Natural killer cell (primary cell): ENCODE results near the gene UGDH. TPM values are rescaled to one million over a fixed set of nuclear protein-coding genes. Genes with fewer than 3 reads are reported as not detected.

ENCODE experiments used
- ATAC-seq, 3 donors: fragments of 150-1000 bp in 2 of 3; fragments of 200-7000 bp in 1 of 3; cut with Tn5 transposase; 1 replicate in 1 of 3; 2 replicates in 2 of 3; pipeline ENCODE4 v1.10.0; 2021; ENCODE audit warnings: mild to moderate bottlenecking in 2 of 3, moderate library complexity in 2 of 3
- DNase-seq, 2 donors: peaks; one replicate each; pipeline versions ENCODE4 v3.0.0 to v3.0.0-alpha.2; 2013 to 2021; ENCODE audit warnings: mixed read lengths in 1 of 2
- H3K27ac ChIP-seq: one replicate; pipeline ENCODE4 v1.5.1; 2013; ENCODE audit warnings: mild to moderate bottlenecking, low read length
- H3K27me3 ChIP-seq: one replicate; pipeline ENCODE4 v1.6.1; 2013; ENCODE audit warnings: low read length; ENCODE audit not compliant: control insufficient read depth, insufficient read depth
- H3K36me3 ChIP-seq: one replicate; pipeline ENCODE4 v1.6.1; 2013; ENCODE audit warnings: low read length; ENCODE audit not compliant: control insufficient read depth, insufficient read depth
- H3K4me1 ChIP-seq: one replicate; pipeline ENCODE4 v1.6.1; 2013; ENCODE audit warnings: low read length; ENCODE audit not compliant: control insufficient read depth, insufficient read depth
- H3K4me3 ChIP-seq: one replicate; pipeline ENCODE4 v1.5.1; 2013; ENCODE audit warnings: low read length
- H3K9me3 ChIP-seq: one replicate; pipeline ENCODE4 v1.6.1; 2013; ENCODE audit warnings: low read length; ENCODE audit not compliant: control insufficient read depth, insufficient read depth
- H3K27ac Mint-ChIP-seq, 2 donors: one replicate each; pipeline ENCODE4 v1.8.0; 2022; ENCODE audit warnings: mild to moderate bottlenecking in 2 of 2, mixed read lengths in 2 of 2, moderate library complexity in 1 of 2
- H3K27me3 Mint-ChIP-seq, 2 donors: one replicate each; pipeline ENCODE4 v1.8.0; 2022; ENCODE audit warnings: low read depth in 2 of 2, mixed read lengths in 2 of 2
- H3K36me3 Mint-ChIP-seq: one replicate; pipeline ENCODE4 v1.8.0; 2022; ENCODE audit warnings: mixed read lengths
- H3K4me1 Mint-ChIP-seq, 2 donors: one replicate each; pipeline ENCODE4 v1.8.0; 2022; ENCODE audit warnings: mixed read lengths in 2 of 2
- H3K4me3 Mint-ChIP-seq: one replicate; pipeline ENCODE4 v1.8.0; 2022; ENCODE audit warnings: mild to moderate bottlenecking, moderate library complexity, mixed read lengths
- H3K9me3 Mint-ChIP-seq, 2 donors: one replicate each; pipeline ENCODE4 v1.8.0; 2022; ENCODE audit warnings: mixed read lengths in 2 of 2
- WGBS: methylation state at CpG from one replicate; pipeline ENCODE4 v1.1.7; 2013; ENCODE audit warnings: missing lambda C conversion rate; ENCODE audit not compliant: insufficient coverage; 5-methylcytosine and 5-hydroxymethylcytosine counted together
- intact Hi-C: fragments of 100-400 bp; cut with micrococcal nuclease; formaldehyde crosslinking; loops from one replicate; pipeline ENCODE4 v1.14.2; 2022
- total RNA-seq, 4 donors: library from RNA; stranded (reverse); fragments of 120-200 nt in 1 of 4; gene quantifications; one replicate each; pipeline versions ENCODE4 v1.2.3 to v1.2.4, GENCODE V29; 2013 to 2022
- TF ChIP-seq, protein P1 (sequence below): fragments of 200-600 bp; IDR thresholded peaks from one replicate; pipeline ENCODE4 v1.8.0; 2022; ENCODE audit warnings: antibody characterized with exemption

The UGDH gene
- total RNA-seq, 3 donors from 2014 or later (not counting 1 experiment from before 2014, with no cell fraction given) = 12.2 to 14.8 (median 13.6) TPM

DNA sequence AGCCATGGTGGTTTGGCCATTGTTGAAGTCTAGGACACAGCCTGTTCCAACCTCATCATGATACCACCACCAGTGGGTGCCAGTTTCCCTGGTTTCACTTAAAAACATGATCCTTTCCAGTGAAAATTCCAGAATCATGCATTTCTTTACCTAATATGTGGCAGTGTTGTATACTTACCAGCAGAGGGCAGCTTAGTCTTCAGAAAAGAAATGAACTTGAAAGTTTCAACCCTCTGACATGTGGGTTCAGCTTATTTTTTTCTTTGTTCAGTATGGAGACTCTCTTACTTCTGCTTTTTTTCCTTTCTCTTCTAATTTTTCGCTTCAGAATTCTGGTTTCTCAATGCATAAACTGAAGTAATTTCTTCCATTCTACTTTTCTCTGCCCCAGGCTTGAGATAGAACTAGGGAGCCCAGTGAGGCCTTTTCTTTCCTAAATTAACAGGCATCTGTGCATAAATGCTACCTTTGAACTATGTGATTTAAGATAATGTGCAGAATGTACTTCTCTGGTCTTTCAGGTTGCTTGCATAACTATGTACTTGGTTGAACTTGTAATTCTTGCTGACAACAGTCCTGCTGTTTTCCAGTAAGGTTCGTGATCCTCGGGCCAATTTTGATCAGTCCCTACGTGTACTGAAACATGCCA lies 57.7 kb downstream of the UGDH start:
- DNase-seq = peak in 1 of 2 donors; percentile 68
- H3K27ac Mint-ChIP-seq = peak overlapping the region in 1 of 2 donors; percentile 36
- peak; percentile 83 to 96 (median 87) for ATAC-seq
- H3K27me3 ChIP-seq = no peaks in the 10 kb centered on the region
- H3K4me3 ChIP-seq = no peak overlapping the region
- H3K9me3 ChIP-seq = no peaks in the 10 kb centered on the region
- no peaks in the 10 kb centered on the region for H3K36me3 Mint-ChIP-seq
- H3K27ac ChIP-seq = no peak overlapping the region
- H3K9me3 Mint-ChIP-seq = no peaks in the 10 kb centered on the region
- H3K4me3 Mint-ChIP-seq = no peak overlapping the region
- H3K4me1 ChIP-seq = no peaks in the 10 kb centered on the region
- intact Hi-C loops = loop anchor here (1.0 kb wide), 1 partner anchor 507 kb away; no protein-coding TSS in a partner anchor
- peaks cover 26% of the 10 kb centered on the region for H3K36me3 ChIP-seq
- WGBS = 72% methylated on average over 4 of the region's 4 CpGs
- H3K27me3 Mint-ChIP-seq = no peaks in the 10 kb centered on the region
- TF ChIP-seq, protein P1, sequence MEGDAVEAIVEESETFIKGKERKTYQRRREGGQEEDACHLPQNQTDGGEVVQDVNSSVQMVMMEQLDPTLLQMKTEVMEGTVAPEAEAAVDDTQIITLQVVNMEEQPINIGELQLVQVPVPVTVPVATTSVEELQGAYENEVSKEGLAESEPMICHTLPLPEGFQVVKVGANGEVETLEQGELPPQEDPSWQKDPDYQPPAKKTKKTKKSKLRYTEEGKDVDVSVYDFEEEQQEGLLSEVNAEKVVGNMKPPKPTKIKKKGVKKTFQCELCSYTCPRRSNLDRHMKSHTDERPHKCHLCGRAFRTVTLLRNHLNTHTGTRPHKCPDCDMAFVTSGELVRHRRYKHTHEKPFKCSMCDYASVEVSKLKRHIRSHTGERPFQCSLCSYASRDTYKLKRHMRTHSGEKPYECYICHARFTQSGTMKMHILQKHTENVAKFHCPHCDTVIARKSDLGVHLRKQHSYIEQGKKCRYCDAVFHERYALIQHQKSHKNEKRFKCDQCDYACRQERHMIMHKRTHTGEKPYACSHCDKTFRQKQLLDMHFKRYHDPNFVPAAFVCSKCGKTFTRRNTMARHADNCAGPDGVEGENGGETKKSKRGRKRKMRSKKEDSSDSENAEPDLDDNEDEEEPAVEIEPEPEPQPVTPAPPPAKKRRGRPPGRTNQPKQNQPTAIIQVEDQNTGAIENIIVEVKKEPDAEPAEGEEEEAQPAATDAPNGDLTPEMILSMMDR = peak; percentile 91
- H3K4me1 Mint-ChIP-seq = no peaks in the 10 kb centered on the region

- H3K4me3 Mint-ChIP-seq = no peak overlapping the region
- Histone ChIP-seq H3K9me3 (no peaks in the 10 kb centered on the region), H3K27me3 (no peaks in the 10 kb centered on the region), H3K27ac (no peak overlapping the region), H3K36me3 (peaks cover 25% of the 10 kb centered on the region), H3K4me1 (no peaks in the 10 kb centered on the region), H3K4me3 (no peak overlapping the region)
- no peaks in the 10 kb centered on the region for H3K4me1 Mint-ChIP-seq
- intact Hi-C loops = no loop called here
- no peak overlapping the region for H3K27ac Mint-ChIP-seq
- ATAC-seq = no peak
- H3K27me3 Mint-ChIP-seq = no peaks in the 10 kb centered on the region
- DNase-seq = no peak
- no peaks in the 10 kb centered on the region for H3K9me3 Mint-ChIP-seq
- WGBS = 90% methylated on average over 4 of the region's 4 CpGs
- TF ChIP-seq, protein P1 = no peak
- no peaks in the 10 kb centered on the region for H3K36me3 Mint-ChIP-seq
Measured at GRCh38 chr4:39467464-39467863, 59.8 kb downstream of the UGDH start.

GRCh38 chr4:39466747-39467146 lies 60.5 kb downstream of the UGDH start:
- Histone ChIP-seq H3K36me3 (peaks cover 24% of the 10 kb centered on the region), H3K27me3 (no peaks in the 10 kb centered on the region), H3K9me3 (no peaks in the 10 kb centered on the region), H3K4me1 (no peaks in the 10 kb centered on the region), H3K4me3 (no peak overlapping the region), H3K27ac (no peak overlapping the region)
- TF ChIP-seq, protein P1 = no peak
- WGBS = 100% methylated on average over 2 of the region's 4 CpGs
- no peak for ATAC-seq
- Mint-ChIP-seq H3K4me3 (no peak overlapping the region), H3K36me3 (no peaks in the 10 kb centered on the region), H3K9me3 (no peaks in the 10 kb centered on the region), H3K27ac (no peak overlapping the region), H3K27me3 (no peaks in the 10 kb centered on the region), H3K4me1 (no peaks in the 10 kb centered on the region)
- DNase-seq = no peak
- intact Hi-C loops = no loop called here
